HG02798 (cell line): ENCODE measurements around the gene CXXC5.

ENCODE experiments used
- ATAC-seq: cut with Tn5 transposase; IDR thresholded peaks from one replicate; pipeline ENCODE4 v1.9.1; 2021; ENCODE audit warnings: mild to moderate bottlenecking; ENCODE audit not compliant: unreplicated experiment, poor library complexity

Gene CXXC5

DNA sequence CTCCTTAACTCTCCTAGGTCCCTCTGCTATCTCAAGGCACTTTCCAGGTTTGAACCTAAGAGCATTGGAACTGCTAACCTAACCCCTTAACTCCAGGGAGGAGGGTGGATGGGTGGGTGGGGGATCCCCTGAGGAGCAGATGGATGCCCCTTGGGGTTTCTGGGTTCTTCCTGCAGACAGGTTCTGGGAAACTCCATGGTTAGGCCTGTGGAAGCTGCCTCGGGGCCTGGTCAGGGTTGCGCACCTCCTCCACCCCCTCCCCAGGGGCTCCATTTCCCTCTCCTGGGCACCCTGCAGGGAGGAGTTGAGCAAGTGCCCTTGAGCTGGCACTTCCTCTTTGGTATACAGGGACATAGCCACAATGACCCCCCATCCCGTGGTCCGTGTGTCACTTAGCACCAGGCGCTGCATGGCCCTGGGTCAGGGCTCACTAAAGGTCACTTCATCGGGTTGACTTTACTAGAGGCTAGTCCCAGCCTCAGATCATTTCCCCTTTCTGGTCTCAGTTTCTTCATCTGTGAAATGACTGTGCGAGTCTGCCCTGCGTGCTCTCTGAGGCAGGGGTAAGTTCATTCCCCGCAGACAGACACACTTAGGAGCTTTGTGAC lies 16.0 kb downstream of the CXXC5 start:
- peak; percentile 36 for ATAC-seq

DNA sequence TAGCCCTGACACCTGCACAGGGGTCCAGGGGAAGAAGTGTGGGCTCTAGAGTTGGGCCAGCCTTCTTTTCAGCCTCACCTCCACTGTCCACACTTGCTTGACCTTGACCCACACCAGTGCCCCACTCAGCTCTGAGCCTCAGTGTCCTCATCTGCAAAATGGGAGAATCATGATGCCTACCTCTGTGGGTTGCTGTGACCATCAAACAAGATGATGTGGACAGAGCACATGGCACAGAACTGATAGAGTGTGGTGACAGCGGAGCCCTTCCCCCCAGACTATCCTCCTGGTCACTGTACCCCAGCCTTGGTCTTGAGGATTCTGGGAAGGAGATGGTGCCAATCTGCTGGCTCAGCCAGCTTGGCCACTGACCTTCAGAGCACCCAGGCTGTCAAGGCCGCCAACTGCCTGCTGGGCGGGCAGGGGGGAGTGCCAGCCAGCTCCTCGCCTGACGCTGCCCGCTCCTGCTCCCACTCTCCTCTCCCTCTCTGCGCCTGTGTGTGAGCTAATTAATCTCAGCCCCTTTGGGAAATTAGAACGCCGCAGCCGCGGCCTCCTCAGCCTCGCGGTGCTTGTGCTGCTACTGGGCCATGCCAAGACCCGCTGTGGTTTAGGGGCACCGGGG lies 16.7 kb downstream of the CXXC5 start:
- no peak for ATAC-seq

GRCh38 chr5:139665626-139666025 lies 17.5 kb downstream of the CXXC5 start:
- ATAC-seq, result no peak

GRCh38 chr5:139666551-139666950 lies 18.4 kb downstream of the CXXC5 start:
- no peak for ATAC-seq

- no peak for ATAC-seq
These were observed 19.0 kb downstream of the CXXC5 start for GRCh38 chr5:139667001-139667729.

- no peak for ATAC-seq
These were observed 19.5 kb downstream of the CXXC5 start for GRCh38 chr5:139667730-139668063.

DNA sequence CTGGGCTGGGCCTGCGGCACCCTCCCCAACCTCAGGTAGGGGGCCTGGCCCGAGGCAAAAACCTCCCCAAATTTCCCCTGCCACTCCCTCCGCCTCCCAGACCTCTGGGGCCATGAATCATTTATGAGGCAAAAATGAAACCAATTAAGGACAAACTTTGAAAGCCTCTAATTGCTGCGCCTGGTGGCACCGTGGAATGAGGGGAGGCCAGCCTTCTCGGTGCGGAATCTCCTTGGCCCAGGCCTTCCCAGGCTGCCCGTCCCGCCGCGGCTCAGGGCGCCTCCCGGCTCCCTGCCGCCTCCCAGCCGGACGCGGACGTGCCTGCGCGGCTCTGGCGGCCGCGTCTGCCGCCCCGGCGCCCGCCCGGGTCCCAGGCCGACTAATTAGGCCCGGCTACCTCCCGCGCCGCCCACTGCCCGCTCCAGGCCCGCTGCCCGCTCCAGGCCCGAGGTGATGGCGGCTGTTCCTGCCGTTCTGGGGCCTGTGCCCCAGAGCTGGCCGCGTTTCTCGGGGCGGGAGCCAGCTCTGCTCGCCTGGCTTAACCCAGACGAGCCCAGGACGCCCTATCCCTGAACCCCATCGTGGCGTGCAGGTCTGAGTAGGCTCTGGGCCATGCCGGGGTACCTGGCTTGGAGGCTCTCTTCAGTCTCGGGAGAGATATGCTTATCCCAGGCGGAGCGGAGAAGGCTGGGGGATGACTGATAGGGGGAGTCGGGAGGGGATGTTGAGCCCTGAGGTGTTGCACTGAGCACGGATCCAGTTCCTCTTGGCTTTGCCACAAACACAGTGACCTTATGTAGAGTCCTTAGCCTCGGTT lies 20.1 kb downstream of the CXXC5 start:
- no peak for ATAC-seq

DNA sequence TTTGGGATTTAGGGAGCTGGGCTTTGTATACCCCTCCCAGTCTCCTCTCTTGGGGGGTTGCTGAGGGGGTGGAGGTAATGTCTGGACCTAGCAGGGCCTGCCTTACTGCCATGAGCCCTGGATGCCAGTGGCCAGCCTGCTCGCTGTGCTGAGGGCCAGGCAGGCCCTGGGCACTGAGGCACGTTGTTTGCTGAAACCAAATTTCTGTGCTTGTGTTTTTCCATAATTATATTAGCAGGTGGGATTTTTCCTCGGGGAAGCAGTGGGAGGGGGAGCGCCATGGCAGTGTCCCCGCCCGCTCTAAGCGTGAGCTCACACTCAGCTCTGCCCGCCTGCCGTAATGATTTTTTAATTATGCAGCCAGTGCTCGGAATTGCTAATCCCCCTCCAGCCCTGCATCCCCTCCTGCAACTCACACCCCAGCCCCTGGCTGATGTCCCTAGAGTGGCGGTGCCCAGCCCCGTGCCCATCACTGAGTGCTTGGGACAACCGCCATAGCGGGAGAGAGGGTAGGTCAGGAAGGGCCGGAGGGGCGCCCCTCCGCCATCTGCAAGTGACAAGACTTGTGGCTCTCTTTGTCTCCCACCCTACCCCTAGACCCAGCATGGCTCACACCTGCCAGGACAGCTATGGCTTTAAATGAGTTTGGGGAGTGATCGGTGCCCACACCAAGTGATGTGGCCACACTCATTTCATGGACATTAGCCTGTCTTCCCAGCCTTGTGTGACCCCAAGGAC lies 20.9 kb downstream of the CXXC5 start:
- no peak for ATAC-seq

GRCh38 chr5:139669662-139670368 lies 21.7 kb downstream of the CXXC5 start:
- peak; percentile 28 for ATAC-seq

- peak; percentile 52 for ATAC-seq
These were observed 22.4 kb downstream of the CXXC5 start for GRCh38 chr5:139670369-139671095.

- no peak for ATAC-seq
These were observed 23.1 kb downstream of the CXXC5 start for GRCh38 chr5:139671096-139671841.

- no peak for ATAC-seq
These were observed 27.1 kb downstream of the CXXC5 start for GRCh38 chr5:139675213-139675612.

GRCh38 chr5:139675825-139676224 lies 27.7 kb downstream of the CXXC5 start:
- ATAC-seq, result no peak

DNA sequence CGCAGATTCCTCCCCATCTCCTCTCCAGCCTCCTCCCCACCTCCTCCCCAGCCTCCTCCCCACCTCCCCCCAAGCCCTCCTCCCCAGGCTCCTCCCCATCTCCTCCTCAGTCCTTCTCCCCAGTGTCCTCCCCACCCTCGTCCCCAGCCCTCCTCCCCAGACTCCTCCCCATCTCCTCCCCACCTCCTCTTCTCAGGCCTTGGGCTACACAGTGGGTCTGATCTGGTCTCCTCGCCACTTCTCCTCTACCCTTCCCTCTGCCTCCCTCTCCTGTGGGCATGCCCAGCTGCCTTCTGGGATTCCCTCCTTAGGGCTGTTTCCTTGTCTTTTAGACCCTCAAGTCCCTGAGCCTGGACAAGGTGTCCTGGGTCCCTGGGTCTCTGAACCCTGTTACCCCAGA lies 28.3 kb downstream of the CXXC5 start:
- ATAC-seq, result no peak

DNA sequence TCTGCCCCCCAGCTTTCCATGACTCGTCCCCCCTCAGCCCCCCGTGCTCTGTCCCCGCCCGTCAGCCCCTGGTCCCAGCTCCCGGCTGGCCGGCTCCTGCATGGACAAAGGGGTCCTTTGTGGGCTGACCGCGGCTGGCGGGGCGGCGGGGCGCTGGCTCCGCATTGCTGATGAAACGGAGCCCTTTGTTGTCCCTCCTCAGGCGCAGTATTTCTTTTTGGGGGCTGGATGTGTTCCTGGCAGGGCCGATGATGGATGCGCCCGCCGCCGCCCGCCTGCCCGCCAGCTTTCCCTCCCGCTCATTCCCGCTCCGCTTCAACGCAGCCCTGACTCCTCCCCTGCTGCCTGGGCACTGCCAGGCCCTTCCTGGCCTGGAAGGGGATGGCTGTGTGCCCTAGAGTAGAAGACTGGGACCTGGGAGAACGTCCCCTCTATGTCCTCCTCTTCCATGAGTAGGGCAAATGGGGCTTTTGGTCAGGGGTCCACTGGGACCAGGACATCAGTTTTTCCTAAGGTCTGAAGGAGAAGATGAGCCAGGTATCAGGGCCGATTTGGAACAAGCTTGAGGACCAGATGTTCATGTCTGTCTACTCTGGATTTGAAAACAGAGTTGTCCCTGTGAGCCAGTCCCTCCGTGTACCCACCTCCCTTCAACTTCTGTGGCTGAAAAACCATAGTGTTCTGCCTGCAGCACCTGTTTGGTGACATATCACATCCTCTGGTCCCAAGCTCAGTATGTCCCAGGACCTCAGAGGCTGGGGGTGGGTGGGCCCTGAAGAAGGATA lies 29.0 kb downstream of the CXXC5 start:
- no peak for ATAC-seq

GRCh38 chr5:139677736-139678613 lies 29.8 kb downstream of the CXXC5 start:
- ATAC-seq, result no peak
